ENCODE measurements around the gene ZFHX2.

Gene ZFHX2

GRCh38 chr14:23524954-23525353, 26.6 kb downstream of the ZFHX2 start:
- TF ChIP-seq EZH2phosphoT487 (IDR thresholded peaks at IDR 0.05; ENCODE audit: low read depth) (no peak), CTCF (IDR thresholded peaks at IDR 0.05; ENCODE audit: low read depth, low read length) (no peak)
- no peak overlapping the region for H3K9ac ChIP-seq (ENCODE audit: low read length)
- no peaks in the 10 kb centered on the region for H3K36me3 ChIP-seq (replicated peaks; ENCODE audit: low read depth, low read length)
- no peaks in the 10 kb centered on the region for H3K79me2 ChIP-seq (ENCODE audit: low read length)
- no peak overlapping the region for H3K4me3 ChIP-seq (ENCODE audit: low read length)
- H3K4me2 ChIP-seq (ENCODE audit: low read length): no peak overlapping the region
- H4K20me1 ChIP-seq (ENCODE audit: insufficient read depth, low read length): no peaks in the 10 kb centered on the region
- no peaks in the 10 kb centered on the region for H3K4me1 ChIP-seq (ENCODE audit: low read length)
- no peak overlapping the region for H3K27ac ChIP-seq (ENCODE audit: low read length)
- H3K27me3 ChIP-seq (ENCODE audit: low read depth, low read length): no peaks in the 10 kb centered on the region
- H2AFZ ChIP-seq (ENCODE audit: low read depth, low read length): no peak overlapping the region
- no peaks in the 10 kb centered on the region for H3K9me3 ChIP-seq (ENCODE audit: insufficient read depth, low read length)

GRCh38 chr14:23523229-23524016, 28.1 kb downstream of the ZFHX2 start:
- Histone ChIP-seq H3K4me3 (ENCODE audit: low read length) (no peak overlapping the region), H3K9me3 (ENCODE audit: insufficient read depth, low read length) (no peaks in the 10 kb centered on the region), H3K79me2 (ENCODE audit: low read length) (no peaks in the 10 kb centered on the region), H3K27me3 (ENCODE audit: low read depth, low read length) (no peaks in the 10 kb centered on the region), H3K4me1 (ENCODE audit: low read length) (no peaks in the 10 kb centered on the region), H3K36me3 (replicated peaks; ENCODE audit: low read depth, low read length) (no peaks in the 10 kb centered on the region), H3K4me2 (ENCODE audit: low read length) (no peak overlapping the region), H4K20me1 (ENCODE audit: insufficient read depth, low read length) (no peaks in the 10 kb centered on the region), H3K27ac (ENCODE audit: low read length) (no peak overlapping the region), H2AFZ (ENCODE audit: low read depth, low read length) (no peak overlapping the region), H3K9ac (ENCODE audit: low read length) (no peak overlapping the region)
- no peak for TF ChIP-seq EZH2phosphoT487 (IDR thresholded peaks at IDR 0.05; ENCODE audit: low read depth)
- TF ChIP-seq CTCF (IDR thresholded peaks at IDR 0.05; ENCODE audit: low read depth, low read length): no peak

- no peak for TF ChIP-seq EZH2phosphoT487 (IDR thresholded peaks at IDR 0.05; ENCODE audit: low read depth)
- TF ChIP-seq CTCF (IDR thresholded peaks at IDR 0.05; ENCODE audit: low read depth, low read length): no peak
- no peaks in the 10 kb centered on the region for H3K36me3 ChIP-seq (replicated peaks; ENCODE audit: low read depth, low read length)
- H3K9me3 ChIP-seq (ENCODE audit: insufficient read depth, low read length): no peaks in the 10 kb centered on the region
- H3K4me2 ChIP-seq (ENCODE audit: low read length): no peak overlapping the region
- no peaks in the 10 kb centered on the region for H4K20me1 ChIP-seq (ENCODE audit: insufficient read depth, low read length)
- H3K27me3 ChIP-seq (ENCODE audit: low read depth, low read length): no peaks in the 10 kb centered on the region
- H3K4me1 ChIP-seq (ENCODE audit: low read length): no peaks in the 10 kb centered on the region
- no peaks in the 10 kb centered on the region for H3K79me2 ChIP-seq (ENCODE audit: low read length)
- no peak overlapping the region for H2AFZ ChIP-seq (ENCODE audit: low read depth, low read length)
- no peak overlapping the region for H3K9ac ChIP-seq (ENCODE audit: low read length)
- H3K27ac ChIP-seq (ENCODE audit: low read length): no peak overlapping the region
- no peak overlapping the region for H3K4me3 ChIP-seq (ENCODE audit: low read length)
Observed at GRCh38 chr14:23522643-23523198, 28.8 kb downstream of the ZFHX2 start.

- H3K4me3 ChIP-seq (ENCODE audit: low read length): no peak overlapping the region
- no peak overlapping the region for H3K9ac ChIP-seq (ENCODE audit: low read length)
- TF ChIP-seq EZH2phosphoT487 (IDR thresholded peaks at IDR 0.05; ENCODE audit: low read depth): no peak
- no peak for TF ChIP-seq CTCF (IDR thresholded peaks at IDR 0.05; ENCODE audit: low read depth, low read length)
- no peak overlapping the region for H2AFZ ChIP-seq (ENCODE audit: low read depth, low read length)
- H3K4me1 ChIP-seq (ENCODE audit: low read length): no peaks in the 10 kb centered on the region
- H3K4me2 ChIP-seq (ENCODE audit: low read length): no peak overlapping the region
- H3K27me3 ChIP-seq (ENCODE audit: low read depth, low read length): no peaks in the 10 kb centered on the region
- H4K20me1 ChIP-seq (ENCODE audit: insufficient read depth, low read length): no peaks in the 10 kb centered on the region
- no peak overlapping the region for H3K27ac ChIP-seq (ENCODE audit: low read length)
- no peaks in the 10 kb centered on the region for H3K9me3 ChIP-seq (ENCODE audit: insufficient read depth, low read length)
- H3K36me3 ChIP-seq (replicated peaks; ENCODE audit: low read depth, low read length): no peaks in the 10 kb centered on the region
- H3K79me2 ChIP-seq (ENCODE audit: low read length): no peaks in the 10 kb centered on the region
Observed at GRCh38 chr14:23521785-23522640, 29.6 kb downstream of the ZFHX2 start.
